Endometrium (tissue), 2 donors: Measurements from ENCODE around the gene REM2.

Experiments
- FAIRE-seq: peaks from 2 replicates; lab custom pipeline; 2012; peaks lifted over from hg19 to GRCh38; lab: Jason Lieb, UNC
- donor health status: control.
- donor health status: control.

The REM2 gene

GRCh38 chr14:22883173-22883976 lies at the start of gene REM2:
TSS of gene REM2 (plus strand) at chr14:22883222. CDS start at chr14:22883288, 66 bp downstream.
- FAIRE-seq = no peak

- no peak for FAIRE-seq
Measured at GRCh38 chr14:22835505-22835904, 47.5 kb upstream of the REM2 start.

- peak; percentile 93 for FAIRE-seq
Measured at GRCh38 chr14:22836301-22837113, 46.5 kb upstream of the REM2 start, which contains the start of gene MMP14. TSS of gene MMP14 (plus strand) at chr14:22836585. CDS start at chr14:22836818, 233 bp downstream.

- FAIRE-seq = no peak
Measured at GRCh38 chr14:22837114-22837749, 45.8 kb upstream of the REM2 start.

GRCh38 chr14:22837750-22838538 lies 45.1 kb upstream of the REM2 start:
- FAIRE-seq = no peak

- FAIRE-seq = no peak
Measured at GRCh38 chr14:22838631-22839041, 44.4 kb upstream of the REM2 start.

GRCh38 chr14:22839159-22839779 lies 43.8 kb upstream of the REM2 start:
- FAIRE-seq = no peak

- FAIRE-seq = no peak
Measured at GRCh38 chr14:22841311-22841710, 41.7 kb upstream of the REM2 start.

GRCh38 chr14:22841769-22842168 lies 41.3 kb upstream of the REM2 start:
- no peak for FAIRE-seq

- no peak for FAIRE-seq
Measured at GRCh38 chr14:22842211-22843122, 40.6 kb upstream of the REM2 start.

GRCh38 chr14:22843123-22843925 lies 39.7 kb upstream of the REM2 start:
- FAIRE-seq = no peak

- no peak for FAIRE-seq
Measured at GRCh38 chr14:22844221-22845102, 38.6 kb upstream of the REM2 start.

GRCh38 chr14:22845103-22845394 lies 38.0 kb upstream of the REM2 start:
- FAIRE-seq = no peak

- FAIRE-seq = no peak
Measured at GRCh38 chr14:22845821-22846625, 37.0 kb upstream of the REM2 start.

- FAIRE-seq = no peak
Measured at GRCh38 chr14:22846811-22847307, 36.2 kb upstream of the REM2 start.

- FAIRE-seq = no peak
Measured at GRCh38 chr14:22847661-22848341, 35.2 kb upstream of the REM2 start.
